ENCODE data around the gene CNN3.

- TF ChIP-seq POLR2AphosphoS5 (IDR thresholded peaks at IDR 0.05; ENCODE audit: borderline replicate concordance, low read depth, low read length) = no peak
- no peak for TF ChIP-seq EZH2 (IDR thresholded peaks at IDR 0.05)
- TF ChIP-seq FOXP2 (optimal IDR thresholded peaks at IDR 0.05; ENCODE audit: control extremely low read depth, extremely low read length, insufficient read depth) = no peak
These were observed 21.7 kb downstream of the CNN3 start for GRCh38 chr1:94905207-94905606.
